Measurements from ENCODE around the gene TTLL13.
"Not testable (repeated sequence)": the region's sequence is repeated elsewhere in the genome, so short reads cannot be mapped to it uniquely, and the experiment has no call there.

Gene TTLL13

GRCh38 chr15:90291679-90292356 lies 42.5 kb downstream of the TTLL13 start:
- no peak for DNase-seq

DNA sequence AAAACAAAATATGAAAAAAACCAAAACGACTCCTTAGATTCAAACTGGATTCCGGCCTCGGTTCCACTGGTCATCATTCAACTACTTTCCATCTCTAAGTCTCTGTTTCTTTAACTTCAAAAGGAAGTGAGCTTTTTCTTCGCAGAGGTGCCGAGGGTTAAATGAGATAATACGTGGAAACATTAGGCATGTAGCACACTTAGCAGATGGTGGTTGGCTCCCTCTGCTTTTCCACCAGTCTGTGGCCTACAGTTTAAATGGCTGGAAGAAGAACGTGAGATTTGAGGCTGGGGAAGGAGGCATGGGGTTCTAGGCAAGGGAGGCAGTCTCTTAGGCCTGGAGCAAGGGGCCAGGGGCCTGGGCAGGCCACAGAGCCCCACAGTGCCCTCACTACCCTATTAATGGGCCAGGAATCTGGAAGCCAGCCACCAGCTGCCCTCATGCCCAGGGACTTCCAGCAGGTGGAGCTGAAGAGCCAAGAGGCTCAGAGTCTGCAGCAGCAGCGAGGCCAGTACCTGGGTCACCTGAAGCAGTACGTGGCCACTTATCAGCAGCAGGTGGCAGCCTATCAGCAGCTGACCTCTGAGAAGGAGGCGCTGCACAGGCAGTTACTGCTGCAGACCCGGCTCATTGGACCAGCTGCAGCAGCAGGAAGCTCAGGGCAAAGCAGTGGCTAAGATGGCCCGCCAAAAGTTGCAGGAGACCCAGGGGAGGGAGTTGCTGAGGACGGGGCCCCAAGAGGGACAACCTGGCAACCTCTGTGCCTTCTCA lies 43.9 kb downstream of the TTLL13 start:
- DNase-seq, result peak; percentile 58 to 61

- DNase-seq, result no peak
These were observed 44.8 kb downstream of the TTLL13 start for GRCh38 chr15:90294159-90294558.

- DNase-seq, result no peak
These were observed 45.4 kb downstream of the TTLL13 start for GRCh38 chr15:90294601-90295269.

DNA sequence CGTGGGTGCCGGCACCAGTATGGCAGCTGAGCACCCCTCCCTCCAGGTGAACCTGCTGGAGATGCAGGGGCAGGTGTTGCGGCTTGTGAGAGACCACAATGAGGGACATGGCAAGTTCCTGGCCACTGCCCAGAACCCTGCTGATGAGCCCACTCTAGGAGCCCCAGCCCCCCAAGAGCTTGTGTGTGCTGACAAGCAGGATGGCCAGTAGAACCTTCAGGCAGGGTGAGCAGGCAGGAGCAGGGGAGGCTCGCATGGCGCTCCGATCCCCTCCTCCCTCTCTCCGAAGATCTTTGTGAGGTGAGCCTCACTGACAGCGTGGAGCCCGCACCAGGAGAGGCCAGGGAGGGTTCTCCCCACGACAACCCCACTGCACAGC lies 45.9 kb downstream of the TTLL13 start:
- no peak for DNase-seq

- not testable (repeated sequence) for DNase-seq
These were observed 47.0 kb downstream of the TTLL13 start for GRCh38 chr15:90296316-90296884.

DNA sequence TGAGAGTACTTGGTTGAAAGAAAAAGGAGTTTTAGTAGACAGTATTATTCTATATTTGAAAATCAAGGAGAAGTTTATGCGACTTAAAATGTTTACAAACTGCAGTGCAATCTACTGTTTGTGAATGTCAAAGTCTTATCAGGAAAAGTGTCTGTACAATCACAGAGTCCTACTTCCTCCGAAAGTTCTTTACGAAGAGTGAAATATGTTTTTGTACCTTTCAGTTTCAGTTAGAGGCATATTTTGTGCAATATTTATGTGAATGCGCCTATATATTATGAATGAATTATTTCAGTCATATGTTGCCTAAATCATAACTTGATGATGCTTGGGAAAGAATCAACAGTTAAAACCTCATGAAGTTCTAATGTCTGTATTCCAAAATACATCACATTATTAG lies 47.7 kb downstream of the TTLL13 start:
- DNase-seq, result no peak

- DNase-seq, result no peak
These were observed 51.2 kb downstream of the TTLL13 start for GRCh38 chr15:90300541-90300940.

DNA sequence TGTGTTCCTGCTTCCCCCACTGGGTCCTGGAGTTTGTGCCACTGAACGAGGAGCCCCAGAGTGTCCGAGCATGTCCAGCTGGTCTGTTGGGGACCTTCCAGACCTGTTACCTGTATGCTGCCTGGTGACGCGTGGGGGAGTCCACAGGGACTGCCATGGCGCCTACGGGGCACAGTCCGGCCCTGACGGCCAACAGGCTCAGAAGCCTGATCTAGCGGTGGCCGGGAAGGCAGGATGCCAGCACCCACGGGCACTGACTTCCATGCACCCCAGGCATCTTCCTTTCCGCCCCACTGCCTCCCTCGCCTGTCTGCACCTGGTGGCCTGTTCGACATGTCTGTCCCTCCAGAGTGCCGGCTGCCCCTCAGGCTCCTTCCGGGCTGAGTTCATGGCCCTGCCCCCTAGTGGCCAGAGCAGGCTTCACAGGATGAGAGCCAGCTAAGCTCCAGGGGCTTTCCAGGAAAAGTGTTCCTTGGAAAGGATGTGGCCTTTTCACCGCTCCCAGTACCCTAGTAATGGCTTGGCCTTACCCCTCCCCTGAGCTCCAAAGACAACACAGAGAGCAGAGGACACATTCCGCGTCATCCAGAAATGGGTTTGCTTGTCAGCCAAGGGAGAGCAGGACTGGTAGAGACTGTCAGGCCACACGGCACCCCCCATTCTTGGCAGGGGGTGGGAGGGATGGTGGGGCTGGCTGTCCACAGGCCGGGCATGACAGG lies 51.8 kb downstream of the TTLL13 start:
- peak; percentile 49 to 58 for DNase-seq

DNA sequence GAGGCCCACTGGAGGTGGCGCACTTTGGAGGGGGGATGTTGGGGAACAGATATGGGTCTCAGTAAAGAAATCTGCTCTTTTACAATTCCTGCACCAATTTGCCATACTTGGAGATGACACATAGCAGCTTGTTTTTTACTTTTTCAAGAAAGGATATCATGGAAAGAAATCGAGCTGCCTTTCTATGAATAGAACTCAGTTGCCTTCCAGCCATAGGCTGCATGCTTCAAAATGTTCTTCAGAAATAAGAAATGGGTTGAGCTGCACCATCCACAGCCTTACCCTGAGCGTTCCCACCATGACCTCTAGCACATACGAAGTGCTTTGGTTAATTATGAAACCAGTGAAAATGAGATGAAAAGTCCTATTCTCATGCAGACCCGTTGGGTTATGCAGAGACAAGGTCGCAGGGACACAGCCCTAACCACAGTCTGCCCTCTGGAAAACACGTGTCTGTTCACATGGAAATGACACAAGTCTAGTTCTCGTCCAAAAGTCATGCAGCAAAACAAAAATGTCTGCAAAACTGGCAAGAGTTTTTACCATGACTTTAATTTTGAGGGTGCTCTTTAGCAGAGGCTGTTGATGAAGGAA lies 52.4 kb downstream of the TTLL13 start:
- no peak for DNase-seq

- not testable (repeated sequence) for DNase-seq
These were observed 56.0 kb downstream of the TTLL13 start for GRCh38 chr15:90305355-90305754.

DNA sequence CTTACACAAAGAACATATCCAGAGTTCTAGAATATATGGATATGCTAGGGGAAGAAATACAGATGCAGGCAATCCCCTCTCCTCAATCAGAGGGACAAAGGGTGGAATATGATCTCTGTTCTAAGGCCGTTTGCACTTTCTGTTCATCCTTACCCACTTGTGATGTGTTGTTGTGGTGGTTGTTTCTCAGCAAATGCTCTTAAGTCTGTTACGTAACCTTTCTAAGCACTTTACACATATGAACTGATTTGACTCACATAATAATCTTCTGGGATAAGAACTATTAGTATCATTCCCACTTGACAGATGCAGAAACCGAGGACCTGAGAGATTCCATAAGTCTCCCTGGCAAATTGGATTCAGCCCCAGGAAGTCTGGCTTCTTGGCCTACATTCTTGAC lies 56.6 kb downstream of the TTLL13 start:
- DNase-seq, result peak in 1 of 2 donors; percentile 9

DNA sequence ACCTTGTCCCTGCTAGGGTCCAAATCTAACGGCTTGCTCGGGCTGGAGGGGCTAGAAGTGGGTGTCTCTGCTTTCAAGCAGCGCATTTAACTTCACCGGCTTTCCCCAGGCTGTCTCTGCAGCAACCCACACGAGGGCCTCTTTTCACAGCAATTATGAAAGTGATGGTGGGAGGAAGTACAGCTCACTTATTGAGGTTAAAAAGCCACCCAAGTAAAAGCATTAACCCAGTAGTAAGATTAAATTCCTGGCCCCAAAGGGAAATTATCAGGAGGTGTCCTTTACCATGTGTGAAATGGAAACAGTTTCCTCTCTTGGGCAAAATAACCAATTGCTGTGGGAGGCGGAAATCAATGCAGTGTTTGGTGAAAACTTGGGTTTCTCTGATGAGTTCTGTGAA lies 57.2 kb downstream of the TTLL13 start:
- DNase-seq, result peak; percentile 69 to 75

DNA sequence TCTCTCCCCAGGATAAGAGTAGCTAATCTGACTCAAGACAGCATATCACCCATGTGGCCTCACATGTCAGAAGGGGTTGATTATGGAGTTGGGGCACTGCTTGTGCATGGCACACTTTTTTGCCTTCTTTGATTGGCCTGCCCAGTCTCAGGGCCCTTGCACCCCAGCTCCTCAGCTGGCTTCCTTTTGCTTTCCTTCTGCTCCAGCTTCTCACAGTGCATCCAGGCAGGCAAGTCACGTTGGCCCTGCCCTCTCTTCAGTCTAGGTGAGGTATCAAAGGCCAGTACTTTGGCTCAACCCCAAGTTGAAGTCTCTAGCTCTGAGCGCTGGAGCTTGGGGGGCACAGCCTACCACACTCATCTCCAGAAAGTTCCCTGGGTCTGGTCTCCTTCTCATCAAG lies 58.3 kb downstream of the TTLL13 start:
- DNase-seq, result no peak

DNA sequence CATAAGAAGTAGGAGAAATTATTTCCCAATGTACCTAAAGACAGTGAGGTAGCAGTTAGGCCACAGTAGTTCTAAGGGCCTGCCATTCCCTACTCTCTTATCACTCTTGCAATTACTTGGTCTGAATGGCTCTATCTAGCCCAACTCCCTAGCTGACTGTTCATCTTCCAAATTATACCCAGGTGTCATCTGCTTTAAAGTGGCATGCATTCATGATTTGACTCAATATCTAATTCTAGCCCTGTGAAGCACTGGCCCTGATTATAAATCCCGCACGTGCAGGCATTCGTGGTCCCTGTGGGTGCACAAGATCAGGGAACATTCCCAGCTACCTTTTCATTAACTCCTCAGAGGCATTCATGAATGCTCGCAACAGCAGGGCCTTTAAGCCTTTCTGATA lies 59.7 kb downstream of the TTLL13 start:
- no peak for DNase-seq

Measured in inflammatory macrophage (primary cell).